ENCODE results near the gene DRC3.
"Not testable (repeated sequence)": the region's sequence is repeated elsewhere in the genome, so short reads cannot be mapped to it uniquely, and the experiment has no call there.

DRC3 gene

DNA sequence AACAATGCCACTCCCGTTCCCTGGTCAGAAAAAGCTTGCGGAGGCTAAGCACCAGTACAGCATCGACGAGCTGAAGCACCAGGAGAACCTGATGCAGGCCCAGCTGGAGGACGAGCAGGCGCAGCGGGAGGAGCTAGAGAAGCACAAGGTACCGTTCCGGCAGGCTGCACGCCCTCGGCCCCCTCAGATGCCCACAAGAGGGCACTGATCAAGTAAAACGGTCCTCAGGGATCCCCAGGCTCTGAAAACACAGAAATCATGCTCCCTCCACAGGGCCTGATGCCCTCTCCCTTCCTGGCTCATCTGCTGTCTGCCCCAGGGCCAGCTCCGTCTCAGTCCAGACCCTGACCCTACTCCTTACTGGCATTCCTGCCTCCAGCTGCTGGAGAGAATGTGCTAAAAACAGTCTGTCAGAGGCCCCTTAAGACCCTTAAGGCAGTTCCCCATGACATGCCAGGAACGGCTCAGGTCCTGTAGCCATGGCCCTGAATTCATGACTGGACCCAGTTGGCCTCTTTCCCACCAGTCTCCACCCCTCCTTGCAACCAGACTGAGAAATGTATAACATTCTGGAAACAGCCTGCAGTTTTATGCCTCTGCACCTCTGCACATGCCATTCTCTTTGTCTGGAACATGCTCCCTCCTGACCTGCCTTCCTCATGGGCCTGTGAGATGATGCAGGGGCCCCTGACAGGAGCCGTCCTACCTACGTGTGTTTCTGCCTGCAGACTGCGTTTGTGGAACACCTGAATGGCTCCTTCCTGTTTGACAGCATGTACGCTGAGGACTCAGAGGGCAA is 21.8 kb downstream of the DRC3 start:
- peak; percentile 27 for DNase-seq (ENCODE audit: low read depth, low spot score)
- in situ Hi-C loops (cut with HindIII; ENCODE audit: low sequenced_read_pairs): no loop called here
- no peak overlapping the region for H3K4me3 ChIP-seq (ENCODE audit: low read depth, low read length)
- TF ChIP-seq, protein P1, sequence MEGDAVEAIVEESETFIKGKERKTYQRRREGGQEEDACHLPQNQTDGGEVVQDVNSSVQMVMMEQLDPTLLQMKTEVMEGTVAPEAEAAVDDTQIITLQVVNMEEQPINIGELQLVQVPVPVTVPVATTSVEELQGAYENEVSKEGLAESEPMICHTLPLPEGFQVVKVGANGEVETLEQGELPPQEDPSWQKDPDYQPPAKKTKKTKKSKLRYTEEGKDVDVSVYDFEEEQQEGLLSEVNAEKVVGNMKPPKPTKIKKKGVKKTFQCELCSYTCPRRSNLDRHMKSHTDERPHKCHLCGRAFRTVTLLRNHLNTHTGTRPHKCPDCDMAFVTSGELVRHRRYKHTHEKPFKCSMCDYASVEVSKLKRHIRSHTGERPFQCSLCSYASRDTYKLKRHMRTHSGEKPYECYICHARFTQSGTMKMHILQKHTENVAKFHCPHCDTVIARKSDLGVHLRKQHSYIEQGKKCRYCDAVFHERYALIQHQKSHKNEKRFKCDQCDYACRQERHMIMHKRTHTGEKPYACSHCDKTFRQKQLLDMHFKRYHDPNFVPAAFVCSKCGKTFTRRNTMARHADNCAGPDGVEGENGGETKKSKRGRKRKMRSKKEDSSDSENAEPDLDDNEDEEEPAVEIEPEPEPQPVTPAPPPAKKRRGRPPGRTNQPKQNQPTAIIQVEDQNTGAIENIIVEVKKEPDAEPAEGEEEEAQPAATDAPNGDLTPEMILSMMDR (IDR thresholded peaks at IDR 0.05; ENCODE audit: low read depth, low read length): peak; percentile 56

DNA sequence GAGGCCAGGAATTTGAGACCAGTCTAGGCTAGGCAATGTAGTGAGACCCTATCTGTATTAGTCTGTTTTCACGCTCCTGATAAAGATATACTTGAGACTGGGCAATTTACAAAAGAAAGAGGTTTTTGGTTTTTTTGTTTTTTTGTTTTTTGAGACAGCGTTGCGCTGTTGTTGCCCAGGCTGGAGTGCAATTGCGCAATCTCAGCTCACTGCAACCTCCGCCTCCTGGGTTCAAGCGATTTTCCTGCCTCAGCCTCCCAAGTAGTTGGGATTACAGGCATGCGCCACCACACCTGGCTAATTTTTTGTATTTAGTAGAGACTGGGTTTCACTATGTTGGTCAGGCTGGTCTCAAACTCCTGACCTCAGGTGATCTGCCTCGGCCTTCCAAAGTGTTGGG is 23.2 kb downstream of the DRC3 start:
- in situ Hi-C loops (cut with HindIII; ENCODE audit: low sequenced_read_pairs); H3K4me3 ChIP-seq (ENCODE audit: low read depth, low read length); DNase-seq (ENCODE audit: low read depth, low spot score): not testable (repeated sequence)

DNA sequence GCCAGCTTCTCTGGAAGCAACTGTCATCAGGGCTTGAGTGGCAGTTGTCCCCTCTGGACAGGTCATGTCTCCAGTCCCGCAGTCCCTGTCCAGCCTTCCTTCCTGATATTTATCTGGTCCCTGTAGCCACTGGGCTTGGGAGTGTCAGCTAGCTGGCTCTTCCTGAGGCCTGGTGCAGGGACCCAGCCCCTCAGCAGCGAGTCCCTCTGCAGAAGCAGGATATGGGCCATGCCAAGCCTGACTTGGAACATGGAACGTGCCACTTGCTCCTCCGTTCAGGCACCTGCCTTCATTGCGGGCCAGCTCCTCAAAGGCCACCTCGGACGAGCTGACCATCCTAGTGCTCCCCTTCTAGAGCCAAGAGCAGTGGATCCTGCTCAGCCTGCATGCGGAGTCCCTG is 26.3 kb downstream of the DRC3 start:
- TF ChIP-seq, protein P1 (IDR thresholded peaks at IDR 0.05; ENCODE audit: low read depth, low read length): no peak
- in situ Hi-C loops (cut with HindIII; ENCODE audit: low sequenced_read_pairs): no loop called here
- DNase-seq (ENCODE audit: low read depth, low spot score): no peak
- H3K4me3 ChIP-seq (ENCODE audit: low read depth, low read length): no peak overlapping the region

DNA sequence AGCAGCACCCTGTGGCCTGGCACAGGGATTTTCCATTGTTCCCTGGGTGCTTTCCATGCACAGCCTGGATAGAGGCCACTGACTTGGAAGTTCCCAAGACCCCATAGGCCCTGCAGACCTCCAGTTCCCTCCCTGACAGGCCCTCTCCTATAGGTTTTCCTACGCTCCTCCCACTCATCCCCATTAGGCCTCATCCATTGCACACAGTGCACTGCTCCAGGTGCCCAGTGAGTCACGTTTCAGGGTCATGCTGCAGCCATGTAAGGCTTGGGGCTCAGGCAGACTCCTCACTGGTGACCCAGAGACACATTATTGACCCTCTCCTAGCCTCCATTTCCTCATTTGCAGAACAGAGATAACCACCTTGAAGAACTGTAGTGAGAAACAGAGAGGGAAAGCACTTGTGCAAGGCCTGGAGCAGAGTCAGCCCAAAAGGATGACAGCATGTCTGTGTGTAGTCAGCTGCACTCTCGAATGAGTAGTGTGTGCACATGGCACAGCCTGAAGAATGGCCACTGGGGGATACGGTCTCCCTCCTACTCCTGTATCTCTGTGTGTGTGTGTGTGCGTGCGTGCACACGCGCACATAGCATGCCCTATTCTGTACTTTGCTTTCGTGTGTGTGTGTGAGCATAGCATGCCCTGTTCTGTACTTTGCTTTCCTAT is 26.8 kb downstream of the DRC3 start:
- no peak for DNase-seq (ENCODE audit: low read depth, low spot score)
- no peak overlapping the region for H3K4me3 ChIP-seq (ENCODE audit: low read depth, low read length)
- TF ChIP-seq, protein P1 (IDR thresholded peaks at IDR 0.05; ENCODE audit: low read depth, low read length): no peak
- in situ Hi-C loops (cut with HindIII; ENCODE audit: low sequenced_read_pairs): no loop called here

DNA sequence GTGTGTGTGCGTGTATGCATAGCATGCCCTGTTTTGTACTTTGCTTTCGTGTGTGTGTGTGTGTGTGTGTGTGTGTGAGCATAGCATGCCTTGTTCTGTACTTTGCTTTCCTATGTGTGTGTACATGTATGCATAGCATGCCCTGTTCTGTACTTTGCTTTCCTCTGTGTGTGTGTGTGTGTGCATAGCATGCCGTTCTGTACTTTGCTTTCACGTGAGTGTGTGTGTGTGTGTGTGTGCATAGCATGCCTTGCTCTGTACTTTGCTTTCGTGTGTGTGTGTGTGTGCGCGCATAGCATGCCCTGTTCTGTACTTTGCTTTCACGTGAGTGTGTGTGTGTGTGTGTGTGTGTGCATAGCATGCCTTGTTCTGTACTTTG is 27.4 kb downstream of the DRC3 start:
- no peak for DNase-seq (ENCODE audit: low read depth, low spot score)
- in situ Hi-C loops (cut with HindIII; ENCODE audit: low sequenced_read_pairs): no loop called here
- TF ChIP-seq, protein P1 (IDR thresholded peaks at IDR 0.05; ENCODE audit: low read depth, low read length): no peak
- no peak overlapping the region for H3K4me3 ChIP-seq (ENCODE audit: low read depth, low read length)

DNA sequence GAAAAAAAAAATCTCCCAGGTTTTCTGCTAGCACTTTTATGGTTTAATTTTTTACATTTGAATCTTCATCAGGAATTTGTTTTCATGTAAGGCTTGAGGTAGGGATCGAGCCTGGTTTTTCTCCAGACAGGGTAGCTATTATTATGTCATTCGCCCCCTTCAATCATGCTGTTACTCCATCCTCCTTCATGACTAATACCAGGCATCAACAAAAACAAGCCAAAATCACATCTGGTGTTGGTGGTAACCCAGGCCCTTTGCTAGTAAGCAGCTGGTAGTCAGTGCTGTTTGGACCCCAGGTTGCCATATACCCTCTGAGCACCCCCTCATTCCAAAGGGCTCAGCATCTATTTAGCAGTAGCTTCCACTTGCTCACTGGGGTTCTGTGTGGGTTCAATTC is 29.5 kb downstream of the DRC3 start:
- in situ Hi-C loops (cut with HindIII; ENCODE audit: low sequenced_read_pairs): no loop called here

More for the DNA sequence above, 29.5 kb downstream of the DRC3 start:
- DNase-seq (ENCODE audit: low read depth, low spot score): no peak
- no peak overlapping the region for H3K4me3 ChIP-seq (ENCODE audit: low read depth, low read length)
- TF ChIP-seq, protein P1 (IDR thresholded peaks at IDR 0.05; ENCODE audit: low read depth, low read length): no peak

Measured in astrocyte of the spinal cord (primary cell).